Caco-2 (cell line): ENCODE results near the gene ARRDC2. TPM values are rescaled to one million over a fixed set of nuclear protein-coding genes. Genes with fewer than 3 reads are reported as not detected.
"Not testable (repeated sequence)": the region's sequence is repeated elsewhere in the genome, so short reads cannot be mapped to it uniquely, and the experiment has no call there.

Source experiments
- BruUV-seq: library from RNA; stranded (reverse); fragments of 400-500 nt; replicated peaks from 2 replicates; lab custom pipeline; 2021; lab: Mats Ljungman, UMichigan
- CTCF ChIA-PET: fragments of 300-600 bp; sonication (Branson Sonifier 250); formaldehyde crosslinking; loops from one replicate; lab custom pipeline; 2022; ENCODE audit warnings: antibody characterized with exemption; lab: Charles Lee
- POLR2A ChIA-PET: fragments of 300-600 bp; sonication (Branson Sonifier 250); formaldehyde crosslinking; loops from one replicate; lab custom pipeline; 2022; ENCODE audit warnings: antibody characterized with exemption; lab: Charles Lee
- DNase-seq, 2 experiments: peaks; one replicate each; pipeline versions ENCODE4 v3.0.0 to v3.0.0-alpha.2; 2020 to 2022
- H3K27me3 ChIP-seq: replicated peaks from 2 replicates; pipeline ENCODE4 v1.6.0; 2011; ENCODE audit warnings: low read length; ENCODE audit not compliant: control insufficient read depth, insufficient read depth
- H3K36me3 ChIP-seq: 2 replicates; pipeline ENCODE4 v1.5.1; 2011; ENCODE audit warnings: low read length; ENCODE audit not compliant: control insufficient read depth, insufficient read depth
- H3K4me1 ChIP-seq: fragments of 250-450 bp; sonication (Bioruptor Pico); 2 replicates; pipeline ENCODE4 v1.5.1; 2020; ENCODE audit warnings: mild to moderate bottlenecking
- H3K4me3 ChIP-seq: 2 replicates; pipeline ENCODE4 v1.5.1; 2011; ENCODE audit warnings: low read depth, mild to moderate bottlenecking, control low read depth, low read length
- H3K9me3 ChIP-seq: fragments of 250-450 bp; sonication (Bioruptor Pico); 2 replicates; pipeline ENCODE4 v1.5.1; 2020; ENCODE audit warnings: mild to moderate bottlenecking, moderate library complexity
- H3K27ac Mint-ChIP-seq: one replicate; pipeline ENCODE4 v1.8.0; 2022; ENCODE audit warnings: mixed read lengths; ENCODE audit not compliant: unreplicated experiment
- H3K27me3 Mint-ChIP-seq: one replicate; pipeline ENCODE4 v1.8.0; 2022; ENCODE audit warnings: mixed read lengths; ENCODE audit not compliant: insufficient read depth, unreplicated experiment
- H3K36me3 Mint-ChIP-seq: one replicate; pipeline ENCODE4 v1.8.0; 2022; ENCODE audit warnings: mild to moderate bottlenecking, mixed read lengths; ENCODE audit not compliant: insufficient read depth, unreplicated experiment
- H3K4me1 Mint-ChIP-seq: one replicate; pipeline ENCODE4 v1.8.0; 2022; ENCODE audit warnings: low read depth, mixed read lengths; ENCODE audit not compliant: unreplicated experiment
- H3K4me3 Mint-ChIP-seq: one replicate; pipeline ENCODE4 v1.8.0; 2022; ENCODE audit warnings: mild to moderate bottlenecking, moderate library complexity, mixed read lengths; ENCODE audit not compliant: unreplicated experiment
- H3K9me3 Mint-ChIP-seq: one replicate; pipeline ENCODE4 v1.8.0; 2022; ENCODE audit warnings: mixed read lengths; ENCODE audit not compliant: unreplicated experiment
- CTCF ChIP-seq, 2 experiments: fragments of 200-600 bp in 1 of 2; IDR thresholded peaks; 1 replicate in 1 of 2; 2 replicates in 1 of 2; pipeline versions ENCODE4 v1.5.1 to v1.8.0; 2011 to 2022; ENCODE audit warnings: antibody characterized with exemption in 1 of 2, control low read depth in 1 of 2, inconsistent platforms in 1 of 2, low read depth in 1 of 2, low read length in 1 of 2, mild to moderate bottlenecking in 1 of 2, moderate library complexity in 1 of 2; ENCODE audit not compliant: insufficient read depth in 1 of 2, severe bottlenecking in 1 of 2, unreplicated experiment in 1 of 2
- intact Hi-C: fragments of 100-400 bp; cut with micrococcal nuclease; formaldehyde crosslinking; loops from one replicate; pipeline ENCODE4 v1.10.0; 2022; ENCODE audit not compliant: unreplicated experiment
- total RNA-seq: library from RNA; stranded (reverse); gene quantifications from 2 replicates; pipeline ENCODE4 v1.2.3, GENCODE V29; 2022

The ARRDC2 gene
- total RNA-seq, 1 experiment from 2014 or later, result 6.0 TPM

- Mint-ChIP-seq H3K4me1 (no peaks in the 10 kb centered on the region), H3K27ac (no peak overlapping the region), H3K36me3 (no peaks in the 10 kb centered on the region), H3K4me3 (peak overlapping the region; percentile 14), H3K27me3 (no peaks in the 10 kb centered on the region), H3K9me3 (no peaks in the 10 kb centered on the region)
- peak; percentile 56 to 57 for DNase-seq
- Histone ChIP-seq H3K36me3 (no peaks in the 10 kb centered on the region), H3K4me1 (peaks cover 6% of the 10 kb centered on the region; the same call in 1 of the 2 replicates), H3K4me3 (no peak overlapping the region), H3K9me3 (no peaks in the 10 kb centered on the region), H3K27me3 (no peaks in the 10 kb centered on the region)
- no peak for TF ChIP-seq CTCF (IDR thresholded peaks at IDR 0.05; ENCODE audit: insufficient read depth in 1 of 2, low read depth in 1 of 2, low read length in 1 of 2, severe bottlenecking in 1 of 2, unreplicated experiment in 1 of 2)
- ChIA-PET POLR2A (interaction anchor here (0.5 to 1.2 kb wide), 4 partner anchors 29 to 252 kb away, joined by 3 to 5 read pairs (median 3); partner anchors contain the start of genes CCDC124 and JUND), CTCF (interaction anchor here (0.7 to 1.0 kb wide), 2 partner anchors 28 to 83 kb away, joined by 3 to 10 read pairs; no protein-coding TSS in a partner anchor)
- intact Hi-C loops, result loop anchor here (1.0 kb wide), 1 partner anchor 29 kb away; no protein-coding TSS in a partner anchor
- BruUV-seq, result no TSS peak
These were observed 21.8 kb downstream of the ARRDC2 start for GRCh38 chr19:18029617-18030338.

GRCh38 chr19:18031401-18031800 lies 23.4 kb downstream of the ARRDC2 start:
- H3K9me3 ChIP-seq, intact Hi-C loops, BruUV-seq, H3K27ac Mint-ChIP-seq, POLR2A ChIA-PET, H3K36me3 Mint-ChIP-seq, H3K27me3 ChIP-seq, H3K9me3 Mint-ChIP-seq, DNase-seq, H3K36me3 ChIP-seq, H3K4me1 ChIP-seq, H3K27me3 Mint-ChIP-seq, H3K4me3 ChIP-seq, H3K4me3 Mint-ChIP-seq, H3K4me1 Mint-ChIP-seq: not testable (repeated sequence)
- CTCF ChIA-PET, result interaction anchor here (0.5 kb wide), 1 partner anchor 56 kb away, joined by 3 read pairs; no protein-coding TSS in a partner anchor

GRCh38 chr19:18032102-18032501 lies 24.1 kb downstream of the ARRDC2 start:
- DNase-seq, H3K27me3 ChIP-seq: not testable (repeated sequence)

GRCh38 chr19:18041054-18041453 lies 33.1 kb downstream of the ARRDC2 start:
- H3K27me3 ChIP-seq, result no peaks in the 10 kb centered on the region
- H3K36me3 ChIP-seq, result no peaks in the 10 kb centered on the region
- DNase-seq, result no peak
- no peak overlapping the region for H3K4me3 Mint-ChIP-seq
- intact Hi-C loops, result no loop called here
- no peak overlapping the region for H3K4me3 ChIP-seq
- no peaks in the 10 kb centered on the region for H3K4me1 Mint-ChIP-seq
- H3K9me3 ChIP-seq, result no peaks in the 10 kb centered on the region
- TF ChIP-seq CTCF (IDR thresholded peaks at IDR 0.05; ENCODE audit: insufficient read depth in 1 of 2, low read depth in 1 of 2, low read length in 1 of 2, severe bottlenecking in 1 of 2, unreplicated experiment in 1 of 2), result no peak
- H3K4me1 ChIP-seq, result no peaks in the 10 kb centered on the region
- no TSS peak for BruUV-seq
- H3K27me3 Mint-ChIP-seq, result no peaks in the 10 kb centered on the region
- H3K27ac Mint-ChIP-seq, result no peak overlapping the region
- ChIA-PET POLR2A (no interaction called here), CTCF (no interaction called here)
- H3K36me3 Mint-ChIP-seq, result peaks cover 2% of the 10 kb centered on the region
- H3K9me3 Mint-ChIP-seq, result no peaks in the 10 kb centered on the region

More at GRCh38 chr19:18032102-18032501, 24.1 kb downstream of the ARRDC2 start:
- H3K9me3 ChIP-seq, POLR2A ChIA-PET, H3K27me3 Mint-ChIP-seq, BruUV-seq, intact Hi-C loops, H3K36me3 Mint-ChIP-seq, H3K4me1 Mint-ChIP-seq, H3K4me3 ChIP-seq, CTCF ChIA-PET, H3K4me1 ChIP-seq, H3K9me3 Mint-ChIP-seq, H3K27ac Mint-ChIP-seq, H3K36me3 ChIP-seq, H3K4me3 Mint-ChIP-seq: not testable (repeated sequence)
